ENCODE results near the gene PFN3.
A peak's percentile ranks its signal among the peaks of the same experiment; 100 is the strongest.
"Not testable (repeated sequence)": the region's sequence is repeated elsewhere in the genome, so short reads cannot be mapped to it uniquely, and the experiment has no call there.

PFN3 gene

GRCh38 chr5:177425196-177425800 lies 24.8 kb upstream of the PFN3 start:
- DNase-seq (ENCODE audit: low spot score): no peak

GRCh38 chr5:177423671-177424070 lies 23.2 kb upstream of the PFN3 start:
- no peak for DNase-seq (ENCODE audit: low spot score)

- DNase-seq (ENCODE audit: low spot score): no peak
Measured at GRCh38 chr5:177421062-177421798, 20.8 kb upstream of the PFN3 start.

- DNase-seq (ENCODE audit: low spot score): not testable (repeated sequence)
Measured at GRCh38 chr5:177420472-177420871, 20.0 kb upstream of the PFN3 start.

GRCh38 chr5:177419046-177419445 lies 18.6 kb upstream of the PFN3 start:
- DNase-seq (ENCODE audit: low spot score): no peak

- DNase-seq (ENCODE audit: low spot score): not testable (repeated sequence)
Measured at GRCh38 chr5:177417081-177417480, 16.6 kb upstream of the PFN3 start.

- DNase-seq (ENCODE audit: low spot score): no peak
Measured at GRCh38 chr5:177414481-177414880, 14.0 kb upstream of the PFN3 start.

GRCh38 chr5:177412603-177413233 lies 12.3 kb upstream of the PFN3 start:
- no peak for DNase-seq (ENCODE audit: low spot score)

GRCh38 chr5:177410575-177410974 lies 10.1 kb upstream of the PFN3 start:
- no peak for DNase-seq (ENCODE audit: low spot score)

GRCh38 chr5:177409043-177409801 lies 8.8 kb upstream of the PFN3 start, which contains the start of gene F12:
Gene F12 (minus strand): TSS chr5:177409564. CDS start chr5:177409527, 37 bp downstream.
- DNase-seq (ENCODE audit: low spot score): no peak

- DNase-seq (ENCODE audit: low spot score): no peak
Measured at GRCh38 chr5:177405805-177406204, 5.3 kb upstream of the PFN3 start.

GRCh38 chr5:177405312-177405711 lies 4.9 kb upstream of the PFN3 start:
- no peak for DNase-seq (ENCODE audit: low spot score)

- no peak for DNase-seq (ENCODE audit: low spot score)
Measured at GRCh38 chr5:177404641-177405179, 4.2 kb upstream of the PFN3 start.

- DNase-seq (ENCODE audit: low spot score): peak; percentile 80
Measured at GRCh38 chr5:177403792-177404640, 3.6 kb upstream of the PFN3 start.

GRCh38 chr5:177403102-177403791 lies 2.8 kb upstream of the PFN3 start:
- no peak for DNase-seq (ENCODE audit: low spot score)

GRCh38 chr5:177402271-177403043 lies 2.0 kb upstream of the PFN3 start:
- DNase-seq (ENCODE audit: low spot score): peak; percentile 42

- no peak for DNase-seq (ENCODE audit: low spot score)
Measured at GRCh38 chr5:177397875-177398390, 2.5 kb downstream of the PFN3 start.

GRCh38 chr5:177396807-177397206 lies 3.7 kb downstream of the PFN3 start:
- no peak for DNase-seq (ENCODE audit: low spot score)

- DNase-seq (ENCODE audit: low spot score): no peak
Measured at GRCh38 chr5:177396078-177396477, 4.4 kb downstream of the PFN3 start.

GRCh38 chr5:177393990-177394389 lies 6.5 kb downstream of the PFN3 start:
- DNase-seq (ENCODE audit: low spot score): no peak
